Lower leg skin (tissue), 3 donors: ENCODE results near the gene TLE1.

ENCODE experiments used
- CTCF ChIP-seq, 3 donors: fragments of 450-650 bp; IDR thresholded peaks; one replicate each; pipeline ENCODE4 v1.5.1; 2016; ENCODE audit warnings: antibody characterized with exemption in 3 of 3, mild to moderate bottlenecking in 3 of 3, moderate library complexity in 2 of 3
- POLR2A ChIP-seq, 2 donors: fragments of 450-650 bp; IDR thresholded peaks; one replicate each; pipeline ENCODE4 v1.6.1; 2016 to 2017; ENCODE audit warnings: antibody characterized with exemption in 2 of 2, mild to moderate bottlenecking in 1 of 2, moderate library complexity in 1 of 2

- no peak for TF ChIP-seq CTCF (IDR thresholded peaks at IDR 0.05)
- no peak for TF ChIP-seq POLR2A (IDR thresholded peaks at IDR 0.05)
Observed at GRCh38 chr9:81669866-81670265, 19.5 kb downstream of the TLE1 start.
